H1 (cell line): Measurements from ENCODE around the gene RAB36. TPM values are rescaled to one million over a fixed set of nuclear protein-coding genes. Genes with fewer than 3 reads are reported as not detected.

Source experiments
- CTCF ChIA-PET: fragments of 300-600 bp; sonication (Branson Sonifier 250); formaldehyde crosslinking; loops from one replicate; lab custom pipeline; 2021; ENCODE audit not compliant: partially characterized antibody; lab: Charles Lee
- POLR2A ChIA-PET: fragments of 300-600 bp; sonication (Branson Sonifier 250); formaldehyde crosslinking; loops from one replicate; lab custom pipeline; 2021; ENCODE audit warnings: inconsistent platforms; ENCODE audit not compliant: partially characterized antibody; lab: Charles Lee
- DNase-seq, 2 experiments: peaks; one replicate each; pipeline versions ENCODE4 v3.0.0 to v3.0.0-alpha.2; 2010 to 2022; ENCODE audit warnings: low spot score in 2 of 2, low read depth in 1 of 2, mixed read lengths in 1 of 2
- FAIRE-seq: peaks from 2 replicates; lab custom pipeline; 2011; peaks lifted over from hg19 to GRCh38; lab: Jason Lieb, UNC
- H2AFZ ChIP-seq: 2 replicates; pipeline ENCODE4 v1.8.1; 2012; ENCODE audit warnings: low read length, inconsistent platforms
- H2AK5ac ChIP-seq: 2 replicates; pipeline ENCODE4 v1.6.1; 2013; ENCODE audit warnings: low read depth, low read length
- H2BK120ac ChIP-seq: replicated peaks from 2 replicates; pipeline ENCODE3; 2013; ENCODE audit warnings: low read depth, low read length, inconsistent platforms
- H2BK12ac ChIP-seq: 2 replicates; pipeline ENCODE4 v1.6.1; 2013; ENCODE audit warnings: low read depth, low read length
- H2BK15ac ChIP-seq: 2 replicates; pipeline ENCODE4 v1.6.1; 2013; ENCODE audit warnings: low read length
- H2BK20ac ChIP-seq: 2 replicates; pipeline ENCODE4 v1.6.1; 2013; ENCODE audit warnings: low read length
- H2BK5ac ChIP-seq: 2 replicates; pipeline ENCODE4 v1.6.1; 2013; ENCODE audit warnings: low read depth, low read length
- H3K14ac ChIP-seq: 2 replicates; pipeline ENCODE4 v1.6.1; 2013; ENCODE audit warnings: inconsistent platforms; ENCODE audit not compliant: insufficient read length
- H3K18ac ChIP-seq: 2 replicates; pipeline ENCODE4 v1.6.1; 2013; ENCODE audit warnings: low read length; ENCODE audit errors: extremely low read depth
- H3K23ac ChIP-seq: 2 replicates; pipeline ENCODE4 v1.6.1; 2013; ENCODE audit warnings: inconsistent platforms; ENCODE audit not compliant: insufficient read length
- H3K23me2 ChIP-seq: 2 replicates; pipeline ENCODE4 v1.6.1; 2013; ENCODE audit warnings: low read depth, low read length
- H3K27ac ChIP-seq: 2 replicates; pipeline ENCODE4 v1.6.1; 2011; ENCODE audit warnings: low read depth, low read length, inconsistent platforms
- H3K27me3 ChIP-seq, 4 experiments: replicated peaks in 1 of 4; 1 replicate in 1 of 4; 2 replicates in 3 of 4; pipeline versions ENCODE4 v1.6.1 to v1.8.1; 2011 to 2013; ENCODE audit warnings: low read length in 3 of 4, mild to moderate bottlenecking in 3 of 4, inconsistent platforms in 2 of 4, mixed read lengths in 2 of 4, moderate library complexity in 1 of 4; ENCODE audit not compliant: control insufficient read depth in 3 of 4, insufficient read depth in 3 of 4; ENCODE audit errors: extremely low read depth in 1 of 4
- H3K36me3 ChIP-seq, 4 experiments: 2 replicates each; pipeline versions ENCODE4 v1.6.1 to v1.8.1; 2011 to 2013; ENCODE audit warnings: mild to moderate bottlenecking in 4 of 4, low read length in 3 of 4, moderate library complexity in 2 of 4, control low read depth in 1 of 4, inconsistent platforms in 1 of 4; ENCODE audit not compliant: insufficient read depth in 4 of 4, control insufficient read depth in 2 of 4
- H3K4ac ChIP-seq: replicated peaks from 2 replicates; pipeline ENCODE3; 2013; ENCODE audit warnings: low read length, low read depth, mixed read lengths, inconsistent platforms; ENCODE audit not compliant: insufficient read length
- H3K4me1 ChIP-seq, 4 experiments: replicated peaks in 1 of 4; 1 replicate in 1 of 4; 2 replicates in 3 of 4; pipeline versions ENCODE4 v1.6.1 to v1.8.1; 2011 to 2013; ENCODE audit warnings: low read length in 3 of 4, inconsistent platforms in 2 of 4, mixed read lengths in 1 of 4; ENCODE audit not compliant: insufficient read depth in 4 of 4, control insufficient read depth in 3 of 4
- H3K4me2 ChIP-seq, 2 experiments: 2 replicates each; pipeline versions ENCODE4 v1.6.1 to v1.8.1; 2011 to 2013; ENCODE audit warnings: low read depth in 2 of 2, low read length in 2 of 2, control low read depth in 1 of 2, inconsistent platforms in 1 of 2, mild to moderate bottlenecking in 1 of 2; ENCODE audit not compliant: insufficient read depth in 1 of 2
- H3K4me3 ChIP-seq, 4 experiments: fragments of 200-600, 300-600 bp in 1 of 4; sonication (generic), shearing (Covaris generic), sonication (Bioruptor Twin) in 1 of 4; 2 replicates each; pipeline versions ENCODE4 v1.5.1 to v1.8.1; 2011 to 2016; ENCODE audit warnings: low read length in 4 of 4, low read depth in 3 of 4, control low read depth in 2 of 4, inconsistent platforms in 2 of 4, mild to moderate bottlenecking in 2 of 4, mixed read lengths in 1 of 4, moderate library complexity in 1 of 4; ENCODE audit not compliant: insufficient read depth in 2 of 4; ENCODE audit errors: extremely low read depth in 1 of 4
- H3K56ac ChIP-seq: replicated peaks from 2 replicates; pipeline ENCODE3; 2013; ENCODE audit warnings: low read depth, mild to moderate bottlenecking, mixed read lengths, low read length, inconsistent platforms; ENCODE audit not compliant: insufficient read length
- H3K79me1 ChIP-seq: 2 replicates; pipeline ENCODE4 v1.6.1; 2013; ENCODE audit warnings: low read depth, low read length, control low read depth
- H3K79me2 ChIP-seq, 2 experiments: 2 replicates each; pipeline versions ENCODE4 v1.6.1 to v1.8.1; 2012 to 2013; ENCODE audit warnings: low read length in 2 of 2, mild to moderate bottlenecking in 2 of 2, inconsistent platforms in 1 of 2; ENCODE audit not compliant: insufficient read depth in 2 of 2, control insufficient read depth in 1 of 2
- H3K9ac ChIP-seq, 4 experiments: replicated peaks in 1 of 4; 1 replicate in 1 of 4; 2 replicates in 3 of 4; pipeline versions ENCODE4 v1.6.1 to v1.8.1; 2011 to 2013; ENCODE audit warnings: low read depth in 3 of 4, low read length in 3 of 4, control low read depth in 2 of 4, mild to moderate bottlenecking in 2 of 4, moderate library complexity in 2 of 4, inconsistent platforms in 1 of 4; ENCODE audit errors: extremely low read depth in 1 of 4
- H3K9me3 ChIP-seq, 2 experiments: 2 replicates each; pipeline versions ENCODE4 v1.6.1 to v1.8.1; 2012 to 2013; ENCODE audit warnings: mild to moderate bottlenecking in 2 of 2, moderate library complexity in 2 of 2, control low read depth in 1 of 2, inconsistent platforms in 1 of 2, low read depth in 1 of 2, low read length in 1 of 2, mixed read lengths in 1 of 2; ENCODE audit not compliant: insufficient read depth in 2 of 2
- H4K20me1 ChIP-seq, 2 experiments: replicated peaks in 1 of 2; 2 replicates each; pipeline versions ENCODE3 to v1.8.1; 2011 to 2013; ENCODE audit warnings: inconsistent platforms in 2 of 2, low read length in 2 of 2, mild to moderate bottlenecking in 1 of 2; ENCODE audit not compliant: insufficient read depth in 2 of 2, control insufficient read depth in 1 of 2
- H4K5ac ChIP-seq: 2 replicates; pipeline ENCODE4 v1.6.1; 2013; ENCODE audit warnings: low read length, low read depth, mixed read lengths, inconsistent platforms; ENCODE audit not compliant: insufficient read length
- H4K8ac ChIP-seq: 2 replicates; pipeline ENCODE4 v1.8.0; 2013; ENCODE audit warnings: mild to moderate bottlenecking, moderate library complexity, low read length, inconsistent platforms; ENCODE audit not compliant: insufficient read depth; ENCODE audit errors: extremely low read depth
- H4K91ac ChIP-seq: replicated peaks from 2 replicates; pipeline ENCODE3; 2013; ENCODE audit warnings: low read length, mixed read lengths, inconsistent platforms; ENCODE audit not compliant: insufficient read length
- CBX8 ChIP-seq: fragments of 300-800, 300-1000 bp; sonication (generic); IDR thresholded peaks from 2 replicates; pipeline ENCODE4 v1.7.1; 2016; ENCODE audit warnings: low read depth, low read length, borderline replicate concordance
- EP300 ChIP-seq, 2 experiments: IDR thresholded peaks; 1 replicate in 1 of 2; 2 replicates in 1 of 2; pipeline ENCODE4 v1.6.1; 2011 to 2012; ENCODE audit warnings: low read depth in 2 of 2, low read length in 2 of 2, mild to moderate bottlenecking in 2 of 2, borderline replicate concordance in 1 of 2, inconsistent platforms in 1 of 2, moderate library complexity in 1 of 2
- KDM1A ChIP-seq: fragments of 200-600, 300-600 bp; sonication (generic); IDR thresholded peaks from 2 replicates; pipeline ENCODE4 v1.7.1; 2016; ENCODE audit warnings: mild to moderate bottlenecking, low read length, borderline replicate concordance
- KDM4A ChIP-seq: IDR thresholded peaks from one replicate; pipeline ENCODE4 v1.7.1; 2012; ENCODE audit warnings: low read depth, mild to moderate bottlenecking, moderate library complexity, low read length, inconsistent platforms; ENCODE audit not compliant: severe bottlenecking
- MAX ChIP-seq: IDR thresholded peaks from 2 replicates; pipeline ENCODE4 v1.6.1; 2012; ENCODE audit warnings: inconsistent platforms
- NANOG ChIP-seq: IDR thresholded peaks from 2 replicates; pipeline ENCODE4 v1.6.1; 2011; ENCODE audit warnings: low read length, low read depth, mild to moderate bottlenecking, inconsistent platforms; ENCODE audit not compliant: insufficient read depth, poor library complexity, severe bottlenecking
- POLR2A ChIP-seq, 2 experiments: IDR thresholded peaks; 1 replicate in 1 of 2; 2 replicates in 1 of 2; pipeline ENCODE4 v1.6.1; 2011; ENCODE audit warnings: low read depth in 2 of 2, low read length in 2 of 2, mild to moderate bottlenecking in 2 of 2; ENCODE audit errors: control extremely low read depth in 1 of 2
- POLR2AphosphoS5 ChIP-seq: IDR thresholded peaks from 2 replicates; pipeline ENCODE4 v1.6.1; 2011; ENCODE audit warnings: low read depth, low read length
- RFX5 ChIP-seq: IDR thresholded peaks from 2 replicates; pipeline ENCODE4 v1.6.1; 2011; ENCODE audit warnings: low read depth, low read length, improper control_type of control experiment, borderline replicate concordance
- RNF2 ChIP-seq: fragments of 200-900, 300-1000 bp; sonication (generic); IDR thresholded peaks from 2 replicates; pipeline ENCODE4 v1.7.1; 2016; ENCODE audit warnings: borderline replicate concordance, low read depth, mild to moderate bottlenecking, antibody characterized with exemption, low read length; ENCODE audit not compliant: poor library complexity, severe bottlenecking; ENCODE audit errors: missing control alignments
- SIRT6 ChIP-seq: IDR thresholded peaks from one replicate; pipeline ENCODE4 v1.7.1; 2012; ENCODE audit warnings: low read length, inconsistent platforms
- SRF ChIP-seq: IDR thresholded peaks from 2 replicates; pipeline ENCODE4 v1.6.1; 2011; ENCODE audit warnings: mild to moderate bottlenecking, low read depth, low read length, moderate library complexity
- SUZ12 ChIP-seq: fragments of 200-600 bp; sonication (generic); IDR thresholded peaks from 2 replicates; pipeline ENCODE4 v1.6.1; 2012; ENCODE audit warnings: mild to moderate bottlenecking, inconsistent platforms, low read length, moderate library complexity, mixed read lengths
- WGBS, 2 experiments: shearing (Covaris generic) in 1 of 2; methylation state at CpG; one replicate each; pipeline versions ENCODE4 v1.1.6 to v1.1.7; 2013 to 2015; ENCODE audit warnings: low lambda C conversion rate in 2 of 2, mixed read lengths in 2 of 2, inconsistent platforms in 1 of 2, low coverage in 1 of 2, missing lambda C conversion rate in 1 of 2; ENCODE audit not compliant: insufficient replicate concordance in 2 of 2, insufficient coverage in 1 of 2, insufficient read length in 1 of 2; ENCODE audit errors: extremely low coverage in 1 of 2, missing lambda C conversion rate in 1 of 2; 5-methylcytosine and 5-hydroxymethylcytosine counted together
- polyA plus RNA-seq, 7 experiments: library from polyadenylated mRNA; depleted of rRNA in 3 of 7; stranded (reverse) in 5 of 7; unstranded in 2 of 7; fragments of >200 nt in 5 of 7; fragments of 200-250 nt in 2 of 7; gene quantifications; 1 replicate in 5 of 7; 2 replicates in 1 of 7; 4 replicates in 1 of 7; pipeline versions ENCODE4 v1.2.1 to v1.2.3, GENCODE V29; 2011 to 2013; ENCODE audit warnings: missing spikeins in 2 of 7, mixed read lengths in 2 of 7
- total RNA-seq: library from RNA; stranded (reverse); fragmentation: NEBNext Ultra II Directional; extraction: Animal tissue kit (Norgen Biotek cat#: 25700); gene quantifications from 2 replicates; pipeline ENCODE4 v1.2.1, GENCODE V29; 2021

RAB36 gene
- total and polyA plus RNA-seq, 2 of the 8 experiments (the other 6 are each of a cell fraction or from before 2014, with no cell fraction given), result 1.0 to 1.5 TPM

GRCh38 chr22:23150762-23151161 lies 5.5 kb downstream of the RAB36 start:
- Histone ChIP-seq H3K4ac (no peak overlapping the region), H4K5ac (no peak overlapping the region), H3K79me2 (no peaks in the 10 kb centered on the region), H3K56ac (no peak overlapping the region), H3K4me3 (no peak overlapping the region), H4K8ac (no peak overlapping the region; the same call in 1 of the 2 replicates), H3K4me2 (no peak overlapping the region), H3K27ac (no peak overlapping the region; the same call in 1 of the 2 replicates), H3K23ac (no peak overlapping the region), H2AFZ (no peak overlapping the region), H2BK12ac (no peak overlapping the region), H3K4me1 (peaks cover 0 to 23% (median 9%) of the 10 kb centered on the region in 4 experiments; a peak in 5 of 7 replicates), H4K20me1 (no peaks in the 10 kb centered on the region), H3K18ac (no peak overlapping the region), H2BK20ac (0 out of 2 replicates have a peak overlapping the region, but pooled peaks have one; percentile 18), H3K27me3 (peaks cover 0 to 12% (median 4%) of the 10 kb centered on the region in 4 experiments; a peak in 4 of 7 replicates), H2BK5ac (no peak overlapping the region), H2AK5ac (peak overlapping the region; percentile 14; the same call in 1 of the 2 replicates), H3K14ac (no peak overlapping the region), H2BK120ac (no peak overlapping the region), H3K9ac (no peak overlapping the region), H3K23me2 (peaks cover 2% of the 10 kb centered on the region; the same call in 1 of the 2 replicates), H4K91ac (no peak overlapping the region), H3K79me1 (no peaks in the 10 kb centered on the region), H2BK15ac (0 out of 2 replicates have a peak overlapping the region, but pooled peaks have one; percentile 5), H3K36me3 (no peaks in the 10 kb centered on the region), H3K9me3 (no peaks in the 10 kb centered on the region)
- FAIRE-seq, result no peak
- ChIA-PET CTCF (interaction anchor here (0.6 to 1.8 kb wide), 4 partner anchors 13 to 438 kb away, joined by 3 to 5 read pairs (median 3); no protein-coding TSS in a partner anchor), POLR2A (no interaction called here)
- 88% methylated on average over 6 of the region's 6 CpGs; no CpG with 5 or more reads in 1 of the 2 experiments for WGBS, 2 experiments
- DNase-seq, result no peak
- TF ChIP-seq SUZ12 (no peak), KDM1A (no peak), RFX5 (no peak), SRF (no peak), NANOG (no peak), CBX8 (no peak), POLR2AphosphoS5 (no peak), SIRT6 (no peak), EP300 (IDR thresholded peaks at IDR 0.05; ENCODE audit: borderline replicate concordance in 1 of 2, low read depth in 2 of 2, low read length in 2 of 2) (no peak), POLR2A (IDR thresholded peaks at IDR 0.05; ENCODE audit: control extremely low read depth in 1 of 2, low read depth in 2 of 2, low read length in 2 of 2) (no peak), MAX (no peak), RNF2 (no peak), KDM4A (no peak)
